CD4-positive, CD25-positive, alpha-beta regulatory T cell (primary cell): ENCODE data around the gene ZP1. TPM values are rescaled to one million over a fixed set of nuclear protein-coding genes. Genes with fewer than 3 reads are reported as not detected.
A peak's percentile ranks its signal among the peaks of the same experiment; 100 is the strongest.
"Not testable (repeated sequence)": the region's sequence is repeated elsewhere in the genome, so short reads cannot be mapped to it uniquely, and the experiment has no call there.

Experiments used
- ATAC-seq, 2 donors: fragments of 150-1000 bp; cut with Tn5 transposase; one replicate each; pipeline ENCODE4 v1.10.0; 2021; ENCODE audit warnings: low read depth in 2 of 2, moderate number of reproducible peaks in 2 of 2, moderate library complexity in 1 of 2
- DNase-seq, 3 donors: peaks; one replicate each; pipeline versions ENCODE4 v3.0.0 to v3.0.0-alpha.2; 2012 to 2022; ENCODE audit warnings: mixed read lengths in 1 of 3
- H3K27ac ChIP-seq: one replicate; pipeline ENCODE4 v1.7.0; 2013; ENCODE audit warnings: mild to moderate bottlenecking, low read length; ENCODE audit not compliant: insufficient read depth, poor library complexity, severe bottlenecking
- H3K27me3 ChIP-seq: one replicate; pipeline ENCODE4 v1.7.0; 2013; ENCODE audit warnings: low read length; ENCODE audit not compliant: control insufficient read depth, insufficient read depth
- H3K36me3 ChIP-seq: one replicate; pipeline ENCODE4 v1.7.0; 2013; ENCODE audit warnings: mild to moderate bottlenecking, low read length, moderate library complexity; ENCODE audit not compliant: control insufficient read depth, insufficient read depth
- H3K4me1 ChIP-seq: 2 replicates; pipeline ENCODE4 v1.7.0; 2013; ENCODE audit warnings: mild to moderate bottlenecking, low read length; ENCODE audit not compliant: insufficient read depth, control insufficient read depth, poor library complexity, severe bottlenecking
- H3K4me3 ChIP-seq: one replicate; pipeline ENCODE4 v1.7.0; 2013; ENCODE audit warnings: low read depth, mild to moderate bottlenecking, low read length, moderate library complexity
- H3K9me3 ChIP-seq, 2 experiments: 1 replicate in 1 of 2; 2 replicates in 1 of 2; pipeline ENCODE4 v1.7.0; 2013; ENCODE audit warnings: low read length in 2 of 2, mild to moderate bottlenecking in 1 of 2, moderate library complexity in 1 of 2; ENCODE audit not compliant: control insufficient read depth in 2 of 2
- H3K27ac Mint-ChIP-seq, 3 donors: one replicate each; pipeline ENCODE4 v1.8.0; 2020 to 2022; ENCODE audit warnings: mild to moderate bottlenecking in 3 of 3, mixed read lengths in 3 of 3, moderate library complexity in 2 of 3
- H3K27me3 Mint-ChIP-seq: one replicate; pipeline ENCODE4 v1.8.0; 2022; ENCODE audit warnings: mild to moderate bottlenecking, mixed read lengths
- H3K36me3 Mint-ChIP-seq: one replicate; pipeline ENCODE4 v1.8.0; 2020; ENCODE audit warnings: mixed read lengths
- H3K4me1 Mint-ChIP-seq, 4 donors: one replicate each; pipeline ENCODE4 v1.8.0; 2020 to 2022; ENCODE audit warnings: mixed read lengths in 4 of 4, mild to moderate bottlenecking in 1 of 4
- H3K4me3 Mint-ChIP-seq, 4 donors: one replicate each; pipeline ENCODE4 v1.8.0; 2020 to 2022; ENCODE audit warnings: mild to moderate bottlenecking in 4 of 4, mixed read lengths in 4 of 4, moderate library complexity in 3 of 4
- H3K9me3 Mint-ChIP-seq, 7 donors: one replicate each; pipeline ENCODE4 v1.8.0; 2020 to 2022; ENCODE audit warnings: mixed read lengths in 7 of 7, mild to moderate bottlenecking in 3 of 7, moderate library complexity in 2 of 7
- polyA plus RNA-seq, 4 donors: library from polyadenylated mRNA; unstranded; fragments of 300-500 nt; fragmentation: Illumina TruSeq; gene quantifications; one replicate each; pipeline ENCODE4 v1.2.3, GENCODE V29; 2021
- total RNA-seq: library from RNA; stranded (reverse); gene quantifications from one replicate; pipeline ENCODE4 v1.2.3, GENCODE V29; 2022

The ZP1 gene
- total and polyA plus RNA-seq, 5 donors from 2014 or later = not detected

- H3K4me1 Mint-ChIP-seq = peaks cover 18 to 32% (median 24%) of the 10 kb centered on the region in 4 donors
- no peak overlapping the region for H3K27ac ChIP-seq
- no peaks in the 10 kb centered on the region for H3K9me3 ChIP-seq
- peaks cover 76% of the 10 kb centered on the region for H3K36me3 ChIP-seq
- no peaks in the 10 kb centered on the region for H3K27me3 Mint-ChIP-seq
- peaks cover 40% of the 10 kb centered on the region for H3K36me3 Mint-ChIP-seq
- DNase-seq (no peak), ATAC-seq (no peak)
- H3K4me1 ChIP-seq = peaks cover 17% of the 10 kb centered on the region
- no peaks in the 10 kb centered on the region for H3K9me3 Mint-ChIP-seq
- no peak overlapping the region for H3K4me3 Mint-ChIP-seq
- no peak overlapping the region for H3K4me3 ChIP-seq
- H3K27ac Mint-ChIP-seq = no peak overlapping the region
- no peaks in the 10 kb centered on the region for H3K27me3 ChIP-seq
Observed at GRCh38 chr11:60900673-60901404, 33.5 kb downstream of the ZP1 start.

GRCh38 chr11:60902625-60903024, 35.3 kb downstream of the ZP1 start:
- peaks cover 0 to 2% (median 0%) of the 10 kb centered on the region in 7 donors for H3K9me3 Mint-ChIP-seq
- Histone ChIP-seq H3K4me3 (no peak overlapping the region), H3K4me1 (peaks cover 32% of the 10 kb centered on the region), H3K27me3 (no peaks in the 10 kb centered on the region), H3K9me3 (no peaks in the 10 kb centered on the region), H3K36me3 (peaks cover 58% of the 10 kb centered on the region), H3K27ac (no peak overlapping the region)
- peak overlapping the region in 1 of 4 donors; percentile 22 for H3K4me3 Mint-ChIP-seq
- no peaks in the 10 kb centered on the region for H3K27me3 Mint-ChIP-seq
- ATAC-seq (no peak), DNase-seq (no peak)
- peak overlapping the region in 2 of 3 donors; percentile 59 to 71 for H3K27ac Mint-ChIP-seq
- H3K4me1 Mint-ChIP-seq = peaks cover 22 to 45% (median 32%) of the 10 kb centered on the region in 4 donors
- peaks cover 29% of the 10 kb centered on the region for H3K36me3 Mint-ChIP-seq

GRCh38 chr11:60905047-60905446, 37.7 kb downstream of the ZP1 start:
- ATAC-seq = no peak
- no peaks in the 10 kb centered on the region for H3K9me3 ChIP-seq
- H3K36me3 Mint-ChIP-seq = peaks cover 17% of the 10 kb centered on the region

GRCh38 chr11:60905551-60906113, 38.3 kb downstream of the ZP1 start:
- peaks cover 33% of the 10 kb centered on the region for H3K36me3 ChIP-seq
- peak overlapping the region; percentile 91 for H3K27ac ChIP-seq
- H3K4me1 ChIP-seq = peaks cover 34% of the 10 kb centered on the region
- ATAC-seq = peak in 1 of 2 donors; percentile 14
- Mint-ChIP-seq H3K4me1 (peaks cover 15 to 50% (median 32%) of the 10 kb centered on the region in 4 donors), H3K36me3 (peaks cover 14% of the 10 kb centered on the region), H3K9me3 (peaks cover 0 to 2% (median 0%) of the 10 kb centered on the region in 7 donors), H3K4me3 (peak overlapping the region; percentile 88 to 93 (median 91)), H3K27me3 (peaks cover 10% of the 10 kb centered on the region), H3K27ac (peak overlapping the region; percentile 90 to 97 (median 93))
- H3K27me3 ChIP-seq = peaks cover 10% of the 10 kb centered on the region
- peak overlapping the region; percentile 84 for H3K4me3 ChIP-seq
- DNase-seq = peak in 1 of 3 donors; percentile 50
- H3K9me3 ChIP-seq = no peaks in the 10 kb centered on the region

More at GRCh38 chr11:60905047-60905446, 37.7 kb downstream of the ZP1 start:
- peak overlapping the region; percentile 88 to 93 (median 91) for H3K4me3 Mint-ChIP-seq
- H3K27ac ChIP-seq = peak overlapping the region; percentile 91
- peaks cover 34% of the 10 kb centered on the region for H3K4me1 ChIP-seq
- peaks cover 9% of the 10 kb centered on the region for H3K27me3 ChIP-seq
- H3K27ac Mint-ChIP-seq = peak overlapping the region; percentile 90 to 97 (median 93)
- H3K9me3 Mint-ChIP-seq = peaks cover 0 to 2% (median 0%) of the 10 kb centered on the region in 7 donors
- peaks cover 10% of the 10 kb centered on the region for H3K27me3 Mint-ChIP-seq
- DNase-seq = no peak
- H3K4me1 Mint-ChIP-seq = peaks cover 15 to 49% (median 32%) of the 10 kb centered on the region in 4 donors
- peak overlapping the region; percentile 84 for H3K4me3 ChIP-seq
- peaks cover 39% of the 10 kb centered on the region for H3K36me3 ChIP-seq

GRCh38 chr11:60906132-60906972, 39.0 kb downstream of the ZP1 start, which contains the start of gene PRPF19:
PRPF19 (minus strand) TSS chr11:60906585; CDS start chr11:60906382, 203 bp downstream.
- H3K4me3 Mint-ChIP-seq = peak within 1 kb of the TSS; percentile 88 to 93 (median 91)
- H3K27ac ChIP-seq = peak within 1 kb of the TSS; percentile 91
- peaks cover 15 to 57% (median 32%) of the 10 kb centered on the region in 4 donors for H3K4me1 Mint-ChIP-seq
- H3K4me3 ChIP-seq = peak within 1 kb of the TSS; percentile 91
- ATAC-seq = peak; percentile 94 to 97
- peaks cover 0 to 2% (median 0%) of the 10 kb centered on the region in 7 donors for H3K9me3 Mint-ChIP-seq
- H3K27me3 ChIP-seq = peaks cover 13% of the 10 kb centered on the region
- peaks cover 34% of the 10 kb centered on the region for H3K4me1 ChIP-seq
- no peaks in the 10 kb centered on the region for H3K9me3 ChIP-seq
- peak; percentile 99 for DNase-seq
- peaks cover 26% of the 10 kb centered on the region for H3K36me3 ChIP-seq
- peak within 1 kb of the TSS; percentile 97 to 98 (median 98) for H3K27ac Mint-ChIP-seq
- H3K27me3 Mint-ChIP-seq = peaks cover 10% of the 10 kb centered on the region
- peaks cover 7% of the 10 kb centered on the region for H3K36me3 Mint-ChIP-seq

GRCh38 chr11:60908803-60909202, 41.5 kb downstream of the ZP1 start:
- Histone ChIP-seq H3K9me3 (no peaks in the 10 kb centered on the region), H3K4me3 (no peak overlapping the region), H3K36me3 (peaks cover 2% of the 10 kb centered on the region), H3K27me3 (peaks cover 13% of the 10 kb centered on the region), H3K27ac (no peak overlapping the region), H3K4me1 (peaks cover 48% of the 10 kb centered on the region)
- Mint-ChIP-seq H3K36me3 (no peaks in the 10 kb centered on the region), H3K27me3 (peaks cover 10% of the 10 kb centered on the region), H3K4me3 (peak overlapping the region in 2 of 4 donors; percentile 17 to 88), H3K27ac (peak overlapping the region in 1 of 3 donors; percentile 72), H3K9me3 (peaks cover 0 to 2% (median 0%) of the 10 kb centered on the region in 7 donors), H3K4me1 (peaks cover 26 to 70% (median 35%) of the 10 kb centered on the region in 4 donors)
- no peak for DNase-seq
- no peak for ATAC-seq

- Mint-ChIP-seq H3K4me1 (peaks cover 21 to 63% (median 33%) of the 10 kb centered on the region in 4 donors), H3K27me3 (peaks cover 10% of the 10 kb centered on the region), H3K4me3 (peak overlapping the region in 1 of 4 donors; percentile 88), H3K27ac (peak overlapping the region in 1 of 3 donors; percentile 44)
- Histone ChIP-seq H3K27me3 (peaks cover 13% of the 10 kb centered on the region), H3K4me1 (peaks cover 49% of the 10 kb centered on the region)
- ATAC-seq, H3K36me3 ChIP-seq, H3K36me3 Mint-ChIP-seq, DNase-seq, H3K27ac ChIP-seq, H3K9me3 Mint-ChIP-seq, H3K4me3 ChIP-seq, H3K9me3 ChIP-seq: not testable (repeated sequence)
Observed at GRCh38 chr11:60909680-60910280, 42.4 kb downstream of the ZP1 start.
